Measurements from ENCODE around the gene VASN. TPM values are rescaled to one million over a fixed set of nuclear protein-coding genes. Genes with fewer than 3 reads are reported as not detected.

Gene VASN
- total and polyA plus RNA-seq, 9 of the 15 experiments (the other 6 are each of a cell fraction or from before 2014, with no cell fraction given), result 0.01 to 2.5 (median 0.41) TPM; not detected in 1

- no peak for TF ChIP-seq PHF8 (IDR thresholded peaks at IDR 0.05; ENCODE audit: borderline replicate concordance, low read length)
- TF ChIP-seq ARHGAP35 (IDR thresholded peaks at IDR 0.05; ENCODE audit: partially characterized antibody), result no peak
- TF ChIP-seq RBM22 (IDR thresholded peaks at IDR 0.05; ENCODE audit: low read depth, low read length, poor library complexity, severe bottlenecking), result no peak
- no peak for TF ChIP-seq RBM39 (optimal IDR thresholded peaks at IDR 0.05; ENCODE audit: low read depth, low read length)
- TF ChIP-seq, protein P1, sequence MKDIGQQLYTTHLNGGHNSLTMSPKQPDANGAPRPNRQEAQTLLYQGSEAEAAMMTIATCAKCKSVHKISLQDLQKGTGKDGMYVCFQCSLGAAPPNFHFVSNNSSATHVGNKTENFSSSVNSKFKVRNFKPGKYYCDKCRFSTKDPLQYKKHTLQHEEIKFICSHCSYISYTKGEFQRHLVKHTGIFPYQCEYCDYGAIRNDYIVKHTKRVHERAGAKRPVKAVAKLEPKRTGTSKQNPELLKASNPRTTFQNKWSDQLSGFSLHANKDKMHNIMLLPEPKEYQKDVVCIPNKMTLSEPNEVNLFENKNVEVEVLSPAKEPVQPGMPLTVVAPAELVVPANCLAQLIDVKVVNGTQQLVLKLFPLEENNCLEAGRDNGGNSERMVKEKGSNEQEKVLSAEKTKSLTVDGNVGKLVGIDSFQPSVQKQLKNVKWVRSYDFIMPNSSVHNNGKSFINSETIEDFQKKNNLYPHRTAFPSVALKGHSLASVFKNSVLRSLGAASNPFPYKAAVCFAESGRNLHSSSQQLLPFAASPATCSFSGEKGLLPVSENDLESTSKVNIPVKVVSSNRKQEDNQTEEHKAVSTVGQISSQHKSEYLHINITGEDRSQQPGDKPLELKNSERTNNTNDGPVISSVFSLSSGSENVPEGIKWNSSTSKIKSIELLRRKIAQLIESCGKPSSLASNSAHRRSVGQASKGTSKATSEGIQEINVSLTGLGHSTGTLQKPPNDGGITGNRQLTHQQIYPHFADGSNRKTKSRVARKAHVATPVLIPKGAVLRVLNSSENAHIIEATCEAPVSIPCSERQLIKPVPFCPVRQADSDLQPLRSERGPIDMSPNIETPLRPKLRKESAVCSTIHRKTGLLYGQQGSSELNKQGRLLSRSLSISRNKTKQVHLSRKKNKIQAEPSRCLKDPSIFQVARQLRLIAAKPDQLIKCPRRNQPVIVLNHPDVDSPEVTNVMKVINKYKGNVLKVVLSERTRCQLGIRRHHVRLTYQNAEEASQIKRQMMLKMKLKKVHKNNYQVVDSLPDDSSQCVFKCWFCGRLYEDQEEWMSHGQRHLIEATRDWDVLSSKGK (CRISPR knock-in tag; IDR thresholded peaks at IDR 0.05), result no peak
- no peak for TF ChIP-seq SRSF1 (IDR thresholded peaks at IDR 0.05; ENCODE audit: low read depth, low read length)
- 0 out of 2 replicates have a peak, but pooled peaks have one; percentile 51 for TF ChIP-seq HDGF (IDR thresholded peaks at IDR 0.05)
- peak; percentile 51; the same call in 1 of the 2 replicates for TF ChIP-seq NBN (IDR thresholded peaks at IDR 0.05; ENCODE audit: low read depth)
- TF ChIP-seq ZSCAN29 (IDR thresholded peaks at IDR 0.05), result no peak
- TF ChIP-seq, protein P2, sequence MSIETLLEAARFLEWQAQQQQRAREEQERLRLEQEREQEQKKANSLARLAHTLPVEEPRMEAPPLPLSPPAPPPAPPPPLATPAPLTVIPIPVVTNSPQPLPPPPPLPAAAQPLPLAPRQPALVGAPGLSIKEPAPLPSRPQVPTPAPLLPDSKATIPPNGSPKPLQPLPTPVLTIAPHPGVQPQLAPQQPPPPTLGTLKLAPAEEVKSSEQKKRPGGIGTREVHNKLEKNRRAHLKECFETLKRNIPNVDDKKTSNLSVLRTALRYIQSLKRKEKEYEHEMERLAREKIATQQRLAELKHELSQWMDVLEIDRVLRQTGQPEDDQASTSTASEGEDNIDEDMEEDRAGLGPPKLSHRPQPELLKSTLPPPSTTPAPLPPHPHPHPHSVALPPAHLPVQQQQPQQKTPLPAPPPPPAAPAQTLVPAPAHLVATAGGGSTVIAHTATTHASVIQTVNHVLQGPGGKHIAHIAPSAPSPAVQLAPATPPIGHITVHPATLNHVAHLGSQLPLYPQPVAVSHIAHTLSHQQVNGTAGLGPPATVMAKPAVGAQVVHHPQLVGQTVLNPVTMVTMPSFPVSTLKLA (conservative IDR thresholded peaks at IDR 0.05), result no peak
- no peak for TF ChIP-seq RHOXF2B (CRISPR knock-in tag; conservative IDR thresholded peaks at IDR 0.05)
- TF ChIP-seq NCOA6 (IDR thresholded peaks at IDR 0.05), result no peak
- TF ChIP-seq ZFP36 (IDR thresholded peaks at IDR 0.05; ENCODE audit: low read depth, low read length, partially characterized antibody), result no peak
- TF ChIP-seq, protein P3, sequence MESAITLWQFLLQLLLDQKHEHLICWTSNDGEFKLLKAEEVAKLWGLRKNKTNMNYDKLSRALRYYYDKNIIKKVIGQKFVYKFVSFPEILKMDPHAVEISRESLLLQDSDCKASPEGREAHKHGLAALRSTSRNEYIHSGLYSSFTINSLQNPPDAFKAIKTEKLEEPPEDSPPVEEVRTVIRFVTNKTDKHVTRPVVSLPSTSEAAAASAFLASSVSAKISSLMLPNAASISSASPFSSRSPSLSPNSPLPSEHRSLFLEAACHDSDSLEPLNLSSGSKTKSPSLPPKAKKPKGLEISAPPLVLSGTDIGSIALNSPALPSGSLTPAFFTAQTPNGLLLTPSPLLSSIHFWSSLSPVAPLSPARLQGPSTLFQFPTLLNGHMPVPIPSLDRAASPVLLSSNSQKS (CRISPR knock-in tag; IDR thresholded peaks at IDR 0.05), result no peak
- no peak for TF ChIP-seq ZNF551 (CRISPR knock-in tag; IDR thresholded peaks at IDR 0.05)
- TF ChIP-seq ZKSCAN1 (IDR thresholded peaks at IDR 0.05; ENCODE audit: low read depth, low read length), result peak; percentile 32; the same call in 1 of the 2 replicates
- no peak for TF ChIP-seq ZBTB11 (CRISPR knock-in tag; IDR thresholded peaks at IDR 0.05)
- TF ChIP-seq, protein P4, sequence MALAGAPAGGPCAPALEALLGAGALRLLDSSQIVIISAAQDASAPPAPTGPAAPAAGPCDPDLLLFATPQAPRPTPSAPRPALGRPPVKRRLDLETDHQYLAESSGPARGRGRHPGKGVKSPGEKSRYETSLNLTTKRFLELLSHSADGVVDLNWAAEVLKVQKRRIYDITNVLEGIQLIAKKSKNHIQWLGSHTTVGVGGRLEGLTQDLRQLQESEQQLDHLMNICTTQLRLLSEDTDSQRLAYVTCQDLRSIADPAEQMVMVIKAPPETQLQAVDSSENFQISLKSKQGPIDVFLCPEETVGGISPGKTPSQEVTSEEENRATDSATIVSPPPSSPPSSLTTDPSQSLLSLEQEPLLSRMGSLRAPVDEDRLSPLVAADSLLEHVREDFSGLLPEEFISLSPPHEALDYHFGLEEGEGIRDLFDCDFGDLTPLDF (CRISPR knock-in tag; IDR thresholded peaks at IDR 0.05), result no peak
These were observed 21.3 kb upstream of the VASN start (continued) for GRCh38 chr16:4350365-4350786.

Data from K562 (cell line).